Skeletal muscle cell (primary cell): ENCODE measurements around the gene CAT.
"Not testable (repeated sequence)": the region's sequence is repeated elsewhere in the genome, so short reads cannot be mapped to it uniquely, and the experiment has no call there.

ENCODE experiments used
- DNase-seq: peaks from one replicate; pipeline ENCODE4 v3.0.0-alpha.2; 2010; ENCODE audit warnings: low read depth
- H3K4me3 ChIP-seq: 2 replicates; pipeline ENCODE4 v1.5.1; 2011; ENCODE audit warnings: low read depth, mild to moderate bottlenecking, control low read depth, low read length, moderate library complexity

Gene CAT

GRCh38 chr11:34423300-34423699, 15.4 kb upstream of the CAT start:
- no peak for DNase-seq
- no peak overlapping the region for H3K4me3 ChIP-seq

DNA sequence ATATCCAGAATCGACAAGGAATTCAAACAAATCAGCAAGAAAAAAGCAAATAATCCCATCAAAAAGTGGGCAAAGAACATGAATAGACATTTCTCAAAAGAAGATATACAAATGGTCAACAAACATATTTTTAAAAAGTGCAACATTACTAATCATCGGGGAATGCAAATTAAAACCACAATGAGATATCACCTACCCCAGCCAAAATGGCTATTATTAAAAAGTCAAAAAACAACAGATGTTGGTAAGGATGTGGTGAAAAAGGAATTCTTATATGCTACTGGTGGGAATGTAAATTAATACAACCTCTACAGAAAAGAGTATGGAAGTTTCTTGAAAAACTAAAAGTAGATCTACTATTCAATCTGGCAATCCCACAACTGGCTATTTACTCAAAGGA, 13.9 kb upstream of the CAT start:
- DNase-seq, H3K4me3 ChIP-seq: not testable (repeated sequence)

- DNase-seq = no peak
- no peak overlapping the region for H3K4me3 ChIP-seq
Measured at GRCh38 chr11:34425360-34425759, 13.4 kb upstream of the CAT start.

- H3K4me3 ChIP-seq = no peak overlapping the region
- peak; percentile 59 for DNase-seq
Measured at GRCh38 chr11:34425867-34426266, 12.9 kb upstream of the CAT start.

- DNase-seq = peak; percentile 41
- no peak overlapping the region for H3K4me3 ChIP-seq
Measured at GRCh38 chr11:34426766-34427185, 12.0 kb upstream of the CAT start.

- DNase-seq = peak; percentile 86
Measured at GRCh38 chr11:34427186-34427805, 11.4 kb upstream of the CAT start.

GRCh38 chr11:34431979-34432378, 6.8 kb upstream of the CAT start:
- no peak for DNase-seq

More at GRCh38 chr11:34427186-34427805, 11.4 kb upstream of the CAT start:
- no peak overlapping the region for H3K4me3 ChIP-seq

GRCh38 chr11:34432822-34433221, 5.9 kb upstream of the CAT start:
- no peak for DNase-seq
- H3K4me3 ChIP-seq = no peak overlapping the region

More at GRCh38 chr11:34431979-34432378, 6.8 kb upstream of the CAT start:
- no peak overlapping the region for H3K4me3 ChIP-seq

- H3K4me3 ChIP-seq = no peak overlapping the region
- DNase-seq = no peak
Measured at GRCh38 chr11:34433899-34434298, 4.8 kb upstream of the CAT start.

- peak overlapping the region; percentile 83 for H3K4me3 ChIP-seq
- DNase-seq = no peak
Measured at GRCh38 chr11:34437224-34438125, 1.3 kb upstream of the CAT start.

DNA sequence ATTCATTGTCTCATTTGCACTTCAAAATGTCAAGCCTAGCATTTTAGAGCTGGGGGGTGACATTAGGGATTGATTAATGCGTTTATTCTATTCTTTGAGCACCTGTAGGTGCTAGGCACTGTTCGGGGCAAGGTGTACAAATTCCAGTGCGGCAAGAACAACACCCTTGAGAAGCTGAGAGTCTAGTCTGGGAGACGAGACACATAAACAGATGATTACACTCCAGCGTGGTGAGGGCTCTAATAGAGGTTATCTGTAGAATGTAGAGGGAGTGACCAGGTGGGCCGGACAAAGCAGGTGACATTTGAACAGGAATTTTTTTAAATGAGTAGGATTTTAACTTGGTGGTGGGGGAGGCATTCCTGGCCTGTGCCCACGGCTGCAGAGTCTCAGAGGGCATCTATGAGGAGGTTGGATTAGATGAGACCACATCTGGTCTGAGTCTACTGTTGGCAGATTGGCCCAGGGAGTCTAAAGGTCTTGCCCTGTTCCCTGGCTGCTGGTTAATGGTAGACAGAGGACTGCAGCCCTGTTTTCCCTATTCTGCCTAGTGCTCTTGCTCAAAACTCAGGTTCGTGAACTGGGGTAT, 970 bp downstream of the CAT start:
- peak overlapping the region; percentile 83 for H3K4me3 ChIP-seq
- DNase-seq = no peak

DNA sequence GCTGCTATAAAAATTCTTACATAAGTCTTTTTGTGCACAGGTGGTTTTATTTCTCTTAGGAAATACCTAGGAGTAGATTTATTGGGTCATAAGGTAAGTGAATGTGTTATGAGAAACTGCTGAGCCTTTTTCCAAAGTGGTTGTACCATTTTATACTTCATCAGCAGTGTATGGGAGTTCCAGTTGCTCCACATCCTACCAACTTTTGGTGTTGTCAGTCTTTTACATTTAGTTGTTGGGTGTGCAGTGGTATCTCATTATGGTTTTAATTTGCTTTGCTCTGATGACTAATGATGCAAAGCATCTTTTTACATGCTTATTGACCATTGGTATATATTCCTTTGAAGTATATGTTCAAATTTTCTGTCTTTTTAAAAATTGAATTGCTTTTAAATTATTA, 3.1 kb downstream of the CAT start:
- H3K4me3 ChIP-seq = no peak overlapping the region
- no peak for DNase-seq

DNA sequence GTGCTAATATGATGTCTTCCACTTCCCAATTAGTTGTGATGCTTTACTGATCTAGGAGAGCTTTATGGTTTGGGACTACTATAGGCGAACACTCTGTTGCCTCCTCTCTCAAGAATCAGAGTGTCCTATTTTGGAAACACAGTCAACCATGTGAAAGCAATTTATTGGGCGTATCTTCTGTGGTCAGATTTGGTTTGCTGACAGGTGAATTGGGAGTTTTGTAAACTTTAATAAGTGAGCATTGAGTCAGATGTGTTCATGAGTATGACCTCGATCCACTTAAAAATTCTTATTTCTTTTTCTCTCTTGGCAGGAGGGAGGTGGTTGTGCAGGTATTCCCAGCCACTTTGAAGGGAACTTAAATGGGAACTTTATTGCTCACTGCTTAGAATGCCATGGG, 4.4 kb downstream of the CAT start:
- DNase-seq = no peak

DNA sequence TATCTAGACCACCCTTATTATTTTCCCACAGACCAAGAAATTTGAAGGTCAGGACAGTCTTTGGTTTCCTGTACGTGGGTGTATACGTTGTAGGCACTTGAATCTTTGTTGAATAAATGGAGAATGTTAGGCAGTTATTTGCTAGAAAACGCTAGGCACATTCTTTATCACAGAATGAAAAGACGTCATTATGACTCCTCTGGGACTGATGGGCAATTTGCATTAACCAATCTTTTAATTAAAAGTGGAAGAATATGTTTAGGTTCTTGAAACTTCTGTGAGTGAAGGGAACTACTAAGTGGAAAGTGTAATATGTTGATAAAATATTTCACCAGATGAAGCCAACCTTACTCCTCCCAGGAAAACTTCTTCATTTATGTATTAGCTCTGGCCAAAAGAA, 5.7 kb downstream of the CAT start:
- no peak for DNase-seq

More for the DNA sequence above, 4.4 kb downstream of the CAT start:
- no peak overlapping the region for H3K4me3 ChIP-seq

GRCh38 chr11:34445956-34446355, 7.2 kb downstream of the CAT start:
- DNase-seq = no peak
- no peak overlapping the region for H3K4me3 ChIP-seq

More for the DNA sequence above, 5.7 kb downstream of the CAT start:
- H3K4me3 ChIP-seq = no peak overlapping the region

GRCh38 chr11:34446386-34446785, 7.7 kb downstream of the CAT start:
- no peak overlapping the region for H3K4me3 ChIP-seq
- DNase-seq = no peak

DNA sequence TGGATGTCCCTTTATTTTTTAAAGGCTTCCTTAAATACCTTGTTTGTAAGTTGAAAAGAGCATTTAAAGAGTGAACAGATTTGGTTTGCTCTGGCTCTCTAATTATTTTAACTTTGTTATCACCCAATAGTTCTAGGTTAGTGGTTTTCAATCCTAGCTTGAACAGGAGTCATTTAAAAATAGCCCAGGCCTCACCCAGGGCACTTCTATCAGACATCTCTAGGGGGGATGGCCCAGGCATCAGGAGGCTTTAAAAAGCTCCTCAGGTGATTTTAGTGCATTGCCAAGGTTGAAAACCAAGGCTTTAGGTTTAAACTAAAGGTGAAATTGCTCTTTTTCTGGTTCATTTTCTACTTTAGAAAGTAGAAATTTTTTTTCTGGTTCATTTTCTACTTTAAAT, 8.3 kb downstream of the CAT start:
- no peak for DNase-seq

DNA sequence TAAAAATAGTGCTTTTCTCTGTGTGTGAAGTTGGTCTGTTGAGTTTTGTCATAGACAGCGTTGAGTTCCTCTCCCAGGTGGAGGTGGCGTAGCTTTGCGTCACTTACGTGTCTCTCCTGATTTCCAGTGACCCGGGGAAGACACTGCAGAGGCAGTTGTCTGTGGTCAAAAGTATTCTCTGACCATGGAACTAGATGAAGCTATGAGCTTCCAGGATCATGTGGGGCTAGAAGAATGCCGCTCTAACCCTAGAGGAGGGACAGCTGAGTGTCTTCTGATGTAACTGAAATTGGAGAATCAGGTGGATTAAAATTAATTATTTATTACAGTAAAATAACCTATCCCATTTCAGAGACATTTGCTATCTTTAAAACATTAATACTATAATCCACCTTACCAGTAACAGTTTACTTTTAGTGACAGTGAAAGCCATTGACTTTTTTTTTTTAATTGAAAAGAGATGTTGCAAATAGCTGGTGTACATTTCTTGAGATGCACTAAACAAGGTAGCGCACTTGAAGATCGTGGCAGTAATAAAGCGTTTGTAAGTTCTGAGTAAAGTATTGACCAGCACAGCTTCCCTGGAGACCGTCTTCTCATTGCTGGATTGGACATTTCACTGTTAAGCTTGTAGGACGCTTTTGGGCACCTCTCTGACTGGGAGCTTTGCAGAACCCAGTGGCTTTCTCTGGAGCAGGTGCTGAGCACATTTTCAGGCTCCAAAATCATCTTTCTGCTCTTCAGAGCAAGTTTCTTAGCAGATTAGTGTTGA, 9.7 kb downstream of the CAT start:
- H3K4me3 ChIP-seq = no peak overlapping the region
- DNase-seq = no peak

More for the DNA sequence above, 8.3 kb downstream of the CAT start:
- H3K4me3 ChIP-seq = no peak overlapping the region

GRCh38 chr11:34449013-34449412, 10.3 kb downstream of the CAT start:
- no peak for DNase-seq
- no peak overlapping the region for H3K4me3 ChIP-seq

DNA sequence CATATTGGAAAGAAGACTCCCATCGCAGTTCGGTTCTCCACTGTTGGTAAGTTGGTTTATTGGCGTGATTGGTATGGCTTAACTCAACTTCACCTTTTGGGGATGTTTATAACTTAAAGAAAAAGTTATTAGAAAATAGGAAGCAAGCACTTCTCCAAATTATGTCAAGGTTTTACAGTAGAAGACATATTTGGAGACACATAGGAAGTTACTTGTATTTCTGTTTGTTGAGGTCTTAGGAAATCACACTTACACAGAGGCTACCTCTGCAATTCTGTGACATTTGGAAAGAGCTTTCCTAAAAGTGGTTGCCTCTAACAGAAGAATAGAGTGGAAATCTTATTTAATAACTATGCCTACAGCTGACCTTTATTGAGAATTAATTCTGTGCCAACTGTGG, 12.3 kb downstream of the CAT start:
- no peak overlapping the region for H3K4me3 ChIP-seq
- no peak for DNase-seq
